Ishikawa (cell line): ENCODE results near the gene TMEM79.

Experiments
- CEBPB ChIP-seq: IDR thresholded peaks from 2 replicates; pipeline ENCODE4 v1.6.1; 2012
- CREB1 ChIP-seq: IDR thresholded peaks from 2 replicates; pipeline ENCODE4 v1.6.1; 2012; ENCODE audit warnings: low read depth
- EP300 ChIP-seq: IDR thresholded peaks from 2 replicates; pipeline ENCODE4 v1.6.1; 2012; ENCODE audit warnings: borderline replicate concordance
- FOXM1 ChIP-seq: IDR thresholded peaks from 2 replicates; pipeline ENCODE4 v1.6.1; 2012; ENCODE audit warnings: low read depth, borderline replicate concordance
- RAD21 ChIP-seq: IDR thresholded peaks from 2 replicates; pipeline ENCODE4 v1.6.1; 2012; ENCODE audit warnings: low read depth
- TAF1 ChIP-seq: IDR thresholded peaks from 2 replicates; pipeline ENCODE4 v1.6.1; 2012; ENCODE audit warnings: low read depth, mild to moderate bottlenecking
- YY1 ChIP-seq: IDR thresholded peaks from 2 replicates; pipeline ENCODE4 v1.6.1; 2012; ENCODE audit warnings: low read depth
- ZBTB7A ChIP-seq: IDR thresholded peaks from 2 replicates; pipeline ENCODE4 v1.6.1; 2012; ENCODE audit warnings: low read depth
- TF ChIP-seq, protein P1 (sequence below): IDR thresholded peaks from 2 replicates; pipeline ENCODE4 v1.6.1; 2012

DNA sequence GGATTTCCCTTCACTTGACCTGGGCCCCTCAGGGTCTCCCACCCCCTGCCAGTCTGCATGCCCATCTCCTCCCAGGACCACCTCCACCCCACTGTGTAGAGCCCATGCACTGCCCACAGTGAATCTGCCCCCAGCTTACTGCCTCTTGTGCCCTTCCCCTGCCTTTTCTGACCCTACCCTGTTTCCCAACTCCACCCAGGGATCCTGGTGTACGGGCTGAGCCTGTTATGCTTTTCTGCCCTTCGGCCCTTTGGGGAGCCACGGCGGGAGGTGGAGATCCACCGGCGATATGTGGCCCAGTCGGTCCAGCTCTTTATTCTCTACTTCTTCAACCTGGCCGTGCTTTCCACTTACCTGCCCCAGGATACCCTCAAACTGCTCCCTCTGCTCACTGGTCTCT, 1.9 kb downstream of the TMEM79 start:
- TF ChIP-seq, protein P1, sequence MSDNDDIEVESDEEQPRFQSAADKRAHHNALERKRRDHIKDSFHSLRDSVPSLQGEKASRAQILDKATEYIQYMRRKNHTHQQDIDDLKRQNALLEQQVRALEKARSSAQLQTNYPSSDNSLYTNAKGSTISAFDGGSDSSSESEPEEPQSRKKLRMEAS: no peak
- TF ChIP-seq RAD21: no peak
- no peak for TF ChIP-seq EP300
- TF ChIP-seq YY1: no peak
- TF ChIP-seq ZBTB7A: no peak
- no peak for TF ChIP-seq CREB1
- no peak for TF ChIP-seq TAF1
- TF ChIP-seq CEBPB: no peak
- TF ChIP-seq FOXM1: no peak
